Measurements from ENCODE around the gene FOXL1.

Gene FOXL1

DNA sequence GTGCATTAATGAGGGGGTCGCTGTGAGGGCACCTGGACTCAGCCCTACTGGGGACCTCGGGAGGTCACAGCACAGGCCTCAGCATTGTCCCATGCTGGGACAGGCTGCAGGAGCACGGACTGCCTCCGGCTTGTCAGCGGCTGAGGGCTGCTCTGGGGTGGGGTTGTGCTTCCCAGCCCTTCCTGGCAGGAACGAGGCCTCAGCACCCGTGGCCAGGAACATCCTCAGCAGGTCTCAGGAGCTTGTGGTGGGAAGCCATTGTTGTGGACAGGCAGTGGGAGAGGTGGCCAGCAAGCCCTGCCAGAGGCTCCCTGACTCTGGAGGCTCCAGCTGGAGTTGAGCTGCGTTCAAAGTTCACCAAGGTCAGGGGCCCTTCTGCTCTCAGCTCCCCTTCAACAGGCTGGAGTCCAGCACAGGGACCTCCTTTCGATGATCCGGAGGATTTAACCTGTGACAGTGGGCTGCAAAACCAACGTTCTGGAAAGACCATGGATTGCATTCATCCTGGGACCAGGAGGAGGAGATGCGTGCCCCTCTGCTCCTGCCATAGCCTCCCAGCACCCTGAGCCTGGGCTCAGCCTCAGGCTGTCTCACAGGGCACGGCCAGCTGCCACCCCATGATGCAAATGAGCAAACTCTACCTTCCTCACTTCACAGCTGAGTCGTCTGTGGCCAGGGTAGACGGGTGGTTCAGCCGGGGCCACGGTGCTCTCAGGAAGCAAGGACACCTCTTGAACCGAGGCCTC is 32.6 kb downstream of the FOXL1 start:
- Histone ChIP-seq H3K4me3 (ENCODE audit: insufficient read length, low read depth) (no peak overlapping the region), H3K9ac (ENCODE audit: insufficient read length, low read depth) (no peak overlapping the region)
- DNase-seq (ENCODE audit: low read depth, low spot score), result no peak

DNA sequence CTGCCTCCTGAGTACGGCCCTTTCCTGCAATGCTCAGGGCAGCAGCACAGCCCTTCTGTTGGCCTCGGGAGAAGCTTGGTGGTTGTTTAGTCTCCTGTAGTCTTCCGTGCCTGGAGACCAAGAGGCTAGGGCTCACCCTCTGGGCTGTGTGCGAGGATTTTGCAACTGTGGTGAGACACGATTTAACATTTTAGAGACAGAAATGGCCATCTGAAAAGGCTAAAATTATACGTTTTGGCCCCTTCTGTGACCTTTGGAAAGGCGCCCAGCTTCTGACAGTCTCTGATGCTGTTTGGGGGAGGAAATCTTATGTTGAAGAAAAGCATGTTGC is 33.1 kb downstream of the FOXL1 start:
- Histone ChIP-seq H3K9me3 (ENCODE audit: insufficient read depth, low read length) (no peaks in the 10 kb centered on the region), H3K27me3 (ENCODE audit: insufficient read depth, insufficient read length) (no peaks in the 10 kb centered on the region), H3K36me3 (ENCODE audit: insufficient read depth, insufficient read length, low read length) (no peaks in the 10 kb centered on the region), H3K4me1 (ENCODE audit: insufficient read depth, insufficient read length) (peaks cover 10% of the 10 kb centered on the region), H3K4me3 (ENCODE audit: insufficient read length, low read depth) (no peak overlapping the region), H3K9ac (ENCODE audit: insufficient read length, low read depth) (no peak overlapping the region)
- TF ChIP-seq ZNF274 (IDR thresholded peaks at IDR 0.05; ENCODE audit: low read depth, low read length) (no peak), SUZ12 (IDR thresholded peaks at IDR 0.05; ENCODE audit: extremely low read depth, insufficient read depth, insufficient read length) (no peak), YY1 (IDR thresholded peaks at IDR 0.05; ENCODE audit: insufficient read depth, insufficient read length) (no peak)
- no peak for DNase-seq (ENCODE audit: low read depth, low spot score)

More for the DNA sequence above, 32.6 kb downstream of the FOXL1 start:
- H3K36me3 ChIP-seq (ENCODE audit: insufficient read depth, insufficient read length, low read length), result no peaks in the 10 kb centered on the region
- peaks cover 10% of the 10 kb centered on the region for H3K4me1 ChIP-seq (ENCODE audit: insufficient read depth, insufficient read length)
- H3K27me3 ChIP-seq (ENCODE audit: insufficient read depth, insufficient read length), result no peaks in the 10 kb centered on the region
- H3K9me3 ChIP-seq (ENCODE audit: insufficient read depth, low read length), result no peaks in the 10 kb centered on the region
- TF ChIP-seq SUZ12 (IDR thresholded peaks at IDR 0.05; ENCODE audit: extremely low read depth, insufficient read depth, insufficient read length) (no peak), YY1 (IDR thresholded peaks at IDR 0.05; ENCODE audit: insufficient read depth, insufficient read length) (no peak), ZNF274 (IDR thresholded peaks at IDR 0.05; ENCODE audit: low read depth, low read length) (no peak)

DNA sequence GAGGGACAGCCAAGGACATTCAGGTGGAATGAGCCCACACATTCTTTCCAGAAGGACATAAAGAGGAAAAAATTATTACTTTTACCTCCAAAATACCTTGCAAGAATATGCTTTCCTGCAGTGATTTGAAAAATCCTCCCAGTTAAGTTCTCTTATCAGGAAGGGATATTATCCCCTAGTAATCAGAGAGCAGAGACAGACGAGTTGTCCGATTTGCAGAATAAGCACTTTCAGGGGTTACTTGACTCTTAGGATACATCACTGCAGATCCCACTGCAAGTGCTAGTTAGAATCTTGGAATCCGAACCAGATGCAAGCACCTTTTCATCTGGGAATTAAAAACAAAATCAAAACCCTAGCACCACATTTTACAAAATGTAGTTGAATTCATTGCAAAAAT is 33.6 kb downstream of the FOXL1 start:
- Histone ChIP-seq H3K9ac (ENCODE audit: insufficient read length, low read depth) (no peak overlapping the region), H3K36me3 (ENCODE audit: insufficient read depth, insufficient read length, low read length) (no peaks in the 10 kb centered on the region), H3K27me3 (ENCODE audit: insufficient read depth, insufficient read length) (no peaks in the 10 kb centered on the region), H3K4me1 (ENCODE audit: insufficient read depth, insufficient read length) (peaks cover 10% of the 10 kb centered on the region), H3K4me3 (ENCODE audit: insufficient read length, low read depth) (no peak overlapping the region), H3K9me3 (ENCODE audit: insufficient read depth, low read length) (no peaks in the 10 kb centered on the region)
- TF ChIP-seq ZNF274 (IDR thresholded peaks at IDR 0.05; ENCODE audit: low read depth, low read length) (no peak), YY1 (IDR thresholded peaks at IDR 0.05; ENCODE audit: insufficient read depth, insufficient read length) (no peak), SUZ12 (IDR thresholded peaks at IDR 0.05; ENCODE audit: extremely low read depth, insufficient read depth, insufficient read length) (no peak)
- DNase-seq (ENCODE audit: low read depth, low spot score), result no peak

DNA sequence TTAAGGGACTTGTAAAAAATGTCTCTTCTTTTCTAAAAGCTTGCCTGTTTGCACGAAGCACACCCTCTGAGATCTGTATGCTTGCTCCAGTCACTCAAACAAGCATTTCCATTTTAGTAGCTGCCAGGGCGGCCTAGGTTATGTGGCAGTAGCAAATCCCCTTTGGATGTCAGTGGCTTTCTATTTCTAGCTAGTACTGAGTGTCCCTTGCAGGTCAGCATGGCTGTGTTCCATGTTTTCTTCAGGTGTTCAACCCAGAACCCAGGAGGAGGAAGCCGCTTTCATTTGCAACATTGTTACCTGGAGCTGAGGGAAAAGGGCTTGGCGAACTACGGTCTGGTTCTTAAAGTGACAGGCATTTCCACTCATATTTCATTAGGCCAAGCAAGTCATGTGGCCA is 36.4 kb downstream of the FOXL1 start:
- Histone ChIP-seq H3K27me3 (ENCODE audit: insufficient read depth, insufficient read length) (no peaks in the 10 kb centered on the region), H3K36me3 (ENCODE audit: insufficient read depth, insufficient read length, low read length) (no peaks in the 10 kb centered on the region), H3K9ac (ENCODE audit: insufficient read length, low read depth) (no peak overlapping the region), H3K9me3 (ENCODE audit: insufficient read depth, low read length) (no peaks in the 10 kb centered on the region), H3K4me3 (ENCODE audit: insufficient read length, low read depth) (no peak overlapping the region), H3K4me1 (ENCODE audit: insufficient read depth, insufficient read length) (peaks cover 10% of the 10 kb centered on the region)
- no peak for TF ChIP-seq YY1 (IDR thresholded peaks at IDR 0.05; ENCODE audit: insufficient read depth, insufficient read length)
- no peak for TF ChIP-seq SUZ12 (IDR thresholded peaks at IDR 0.05; ENCODE audit: extremely low read depth, insufficient read depth, insufficient read length)
- no peak for TF ChIP-seq ZNF274 (IDR thresholded peaks at IDR 0.05; ENCODE audit: low read depth, low read length)
- no peak for DNase-seq (ENCODE audit: low read depth, low spot score)

DNA sequence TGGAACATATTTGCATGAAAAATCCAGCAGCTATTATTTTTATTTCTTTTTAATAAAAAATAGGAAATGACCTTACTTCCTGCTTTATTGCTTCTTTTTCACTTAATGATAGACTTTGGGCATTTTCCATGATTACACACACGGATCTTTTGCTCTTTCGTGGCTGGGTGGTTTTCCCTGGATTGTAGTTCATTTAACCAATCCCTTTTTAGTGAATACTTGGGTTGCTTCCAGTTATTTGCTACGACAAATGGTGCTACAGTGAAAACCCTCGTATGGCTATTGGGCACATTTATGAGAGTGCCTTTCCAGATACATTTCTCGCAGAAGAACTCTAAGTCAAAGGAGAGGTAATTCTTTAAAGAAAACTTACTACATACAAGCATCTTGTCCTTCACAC is 38.6 kb downstream of the FOXL1 start:
- H3K4me3 ChIP-seq (ENCODE audit: insufficient read length, low read depth), result no peak overlapping the region
- no peak overlapping the region for H3K9ac ChIP-seq (ENCODE audit: insufficient read length, low read depth)
- no peak for DNase-seq (ENCODE audit: low read depth, low spot score)
- TF ChIP-seq ZNF274 (IDR thresholded peaks at IDR 0.05; ENCODE audit: low read depth, low read length) (no peak), SUZ12 (IDR thresholded peaks at IDR 0.05; ENCODE audit: extremely low read depth, insufficient read depth, insufficient read length) (no peak), YY1 (IDR thresholded peaks at IDR 0.05; ENCODE audit: insufficient read depth, insufficient read length) (no peak)
- H3K9me3 ChIP-seq (ENCODE audit: insufficient read depth, low read length), result no peaks in the 10 kb centered on the region
- H3K27me3 ChIP-seq (ENCODE audit: insufficient read depth, insufficient read length), result no peaks in the 10 kb centered on the region
- H3K4me1 ChIP-seq (ENCODE audit: insufficient read depth, insufficient read length), result peaks cover 4% of the 10 kb centered on the region
- no peaks in the 10 kb centered on the region for H3K36me3 ChIP-seq (ENCODE audit: insufficient read depth, insufficient read length, low read length)

DNA sequence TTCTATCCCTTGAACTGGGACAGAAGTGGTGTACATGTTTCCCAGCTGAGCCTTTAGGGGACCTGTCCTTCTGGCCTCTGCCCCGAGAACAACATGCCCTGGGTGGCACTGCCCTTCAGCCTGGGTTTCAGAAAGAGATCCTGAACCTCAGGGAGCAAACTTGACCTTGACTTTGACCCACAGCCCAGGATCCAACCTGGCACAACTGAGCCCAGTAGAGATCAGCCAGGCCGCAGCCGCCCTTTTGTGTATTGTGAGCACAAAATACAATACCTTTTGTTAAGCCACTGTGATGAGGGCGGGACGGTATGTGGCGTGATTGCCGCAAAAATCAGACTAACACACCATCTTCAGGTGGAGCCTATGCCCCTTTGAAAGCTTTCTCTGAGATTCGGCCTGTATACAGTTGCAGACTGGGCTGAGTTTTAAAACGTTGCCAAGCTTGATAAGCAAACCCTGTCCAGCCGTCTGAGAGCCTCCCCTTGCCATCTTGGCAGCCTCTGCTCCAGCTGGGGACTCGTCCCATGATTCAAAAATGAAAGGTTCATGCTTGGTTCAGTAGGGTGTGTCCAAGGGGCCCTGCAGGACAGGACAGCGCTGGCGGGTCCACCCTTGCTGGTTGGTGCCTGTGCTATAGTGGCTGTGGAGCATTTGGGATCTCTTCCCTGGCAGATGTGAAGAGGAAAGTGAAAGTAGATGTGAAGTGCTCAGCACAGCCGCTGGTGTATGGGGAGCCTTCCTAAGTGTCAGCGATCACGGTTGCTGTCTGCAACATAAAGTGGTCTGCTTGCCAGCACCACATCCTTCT is 40.3 kb downstream of the FOXL1 start:
- TF ChIP-seq SUZ12 (IDR thresholded peaks at IDR 0.05; ENCODE audit: extremely low read depth, insufficient read depth, insufficient read length) (no peak), YY1 (IDR thresholded peaks at IDR 0.05; ENCODE audit: insufficient read depth, insufficient read length) (no peak), ZNF274 (IDR thresholded peaks at IDR 0.05; ENCODE audit: low read depth, low read length) (no peak)
- Histone ChIP-seq H3K4me1 (ENCODE audit: insufficient read depth, insufficient read length) (peaks cover 4% of the 10 kb centered on the region), H3K27me3 (ENCODE audit: insufficient read depth, insufficient read length) (no peaks in the 10 kb centered on the region), H3K9ac (ENCODE audit: insufficient read length, low read depth) (no peak overlapping the region), H3K36me3 (ENCODE audit: insufficient read depth, insufficient read length, low read length) (no peaks in the 10 kb centered on the region), H3K4me3 (ENCODE audit: insufficient read length, low read depth) (no peak overlapping the region), H3K9me3 (ENCODE audit: insufficient read depth, low read length) (no peaks in the 10 kb centered on the region)
- DNase-seq (ENCODE audit: low read depth, low spot score), result no peak

DNA sequence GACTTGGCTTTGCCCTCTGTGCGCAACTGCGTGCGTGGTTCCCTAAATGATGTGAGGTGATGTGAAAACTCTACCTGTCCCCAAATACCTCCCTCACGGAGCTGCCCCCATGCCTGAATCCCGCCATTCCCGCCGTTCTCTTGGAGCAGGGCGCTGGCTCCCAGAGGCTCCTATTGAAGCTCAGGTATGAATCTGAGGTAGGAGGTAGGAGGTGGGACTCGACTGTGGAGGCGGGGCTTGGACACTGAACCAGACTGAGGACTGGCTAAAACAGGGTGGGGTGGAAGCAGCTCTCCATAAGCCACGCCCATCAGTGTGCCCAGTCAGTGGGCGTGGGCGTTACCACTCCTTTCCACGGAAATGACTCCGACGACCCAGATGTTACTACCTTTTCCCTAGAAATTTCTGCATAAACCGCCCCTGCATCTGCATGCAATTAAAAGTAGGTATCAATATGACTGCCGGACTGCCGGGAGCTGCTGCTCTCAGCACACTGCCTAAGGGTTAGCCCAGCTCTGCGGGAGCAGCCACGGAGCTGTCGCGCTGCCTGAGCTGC is 41.0 kb downstream of the FOXL1 start:
- H3K9me3 ChIP-seq (ENCODE audit: insufficient read depth, low read length), result no peaks in the 10 kb centered on the region
- DNase-seq (ENCODE audit: low read depth, low spot score), result no peak
- no peaks in the 10 kb centered on the region for H3K4me1 ChIP-seq (ENCODE audit: insufficient read depth, insufficient read length)
- no peak overlapping the region for H3K9ac ChIP-seq (ENCODE audit: insufficient read length, low read depth)
- H3K4me3 ChIP-seq (ENCODE audit: insufficient read length, low read depth), result no peak overlapping the region
- H3K36me3 ChIP-seq (ENCODE audit: insufficient read depth, insufficient read length, low read length), result no peaks in the 10 kb centered on the region
- H3K27me3 ChIP-seq (ENCODE audit: insufficient read depth, insufficient read length), result no peaks in the 10 kb centered on the region
- TF ChIP-seq SUZ12 (IDR thresholded peaks at IDR 0.05; ENCODE audit: extremely low read depth, insufficient read depth, insufficient read length) (no peak), YY1 (IDR thresholded peaks at IDR 0.05; ENCODE audit: insufficient read depth, insufficient read length) (no peak), ZNF274 (IDR thresholded peaks at IDR 0.05; ENCODE audit: low read depth, low read length) (no peak)

All from NT2/D1 (cell line).